B cell (primary cell): ENCODE data around the gene ILK. TPM values are rescaled to one million over a fixed set of nuclear protein-coding genes. Genes with fewer than 3 reads are reported as not detected.

Experiments used
- ATAC-seq: fragments of 200-7000 bp; cut with Tn5 transposase; one replicate; pipeline ENCODE4 v1.10.0; 2021; ENCODE audit warnings: low read depth, mild to moderate bottlenecking, moderate number of reproducible peaks, moderate library complexity
- CTCF ChIA-PET: fragments of 350-600 bp; sonication (Branson Sonifier 250); formaldehyde crosslinking; loops from one replicate; lab custom pipeline; 2021; ENCODE audit warnings: antibody characterized with exemption, inconsistent platforms; lab: Charles Lee
- POLR2A ChIA-PET: fragments of 350-600 bp; sonication (Branson Sonifier 250); formaldehyde crosslinking; loops from one replicate; lab custom pipeline; 2021; ENCODE audit warnings: antibody characterized with exemption; lab: Charles Lee
- DNase-seq: peaks from one replicate; pipeline ENCODE4 v3.0.0; 2013
- H2AFZ ChIP-seq: 2 replicates; pipeline ENCODE4 v1.6.1; 2012; ENCODE audit warnings: mild to moderate bottlenecking, low read depth, low read length; ENCODE audit not compliant: insufficient read depth, poor library complexity, severe bottlenecking
- H3K27ac ChIP-seq, 2 donors: 1 replicate in 1 of 2; 2 replicates in 1 of 2; pipeline ENCODE4 v1.5.1; 2012 to 2013; ENCODE audit warnings: low read length in 2 of 2, mild to moderate bottlenecking in 2 of 2, moderate library complexity in 1 of 2
- H3K27me3 ChIP-seq, 4 experiments: fragments of 200-600 bp in 1 of 4; sonication (generic) in 1 of 4; replicated peaks in 1 of 4; 1 replicate in 2 of 4; 2 replicates in 2 of 4; pipeline versions ENCODE4 v1.6.1 to v1.7.0; 2013 to 2016; ENCODE audit warnings: low read length in 3 of 4, mild to moderate bottlenecking in 2 of 4, mixed read lengths in 1 of 4, moderate library complexity in 1 of 4; ENCODE audit not compliant: insufficient read depth in 4 of 4, control insufficient read depth in 3 of 4; ENCODE audit errors: control extremely low read depth in 1 of 4
- H3K36me3 ChIP-seq, 2 experiments: replicated peaks in 1 of 2; 1 replicate in 1 of 2; 2 replicates in 1 of 2; pipeline versions ENCODE4 v1.6.1 to v1.7.1; 2013; ENCODE audit warnings: low read length in 1 of 2; ENCODE audit not compliant: insufficient read depth in 2 of 2, control insufficient read depth in 1 of 2; ENCODE audit errors: control extremely low read depth in 1 of 2, extremely low read depth in 1 of 2
- H3K4me1 ChIP-seq, 2 donors: fragments of 200-600 bp in 1 of 2; sonication (generic) in 1 of 2; 1 replicate in 1 of 2; 2 replicates in 1 of 2; pipeline versions ENCODE4 v1.5.1 to v1.6.1; 2013 to 2017; ENCODE audit warnings: low read length in 2 of 2; ENCODE audit not compliant: control insufficient read depth in 2 of 2, insufficient read depth in 2 of 2
- H3K4me2 ChIP-seq: replicated peaks from 2 replicates; pipeline ENCODE3; 2012; ENCODE audit warnings: mild to moderate bottlenecking, low read depth, low read length; ENCODE audit not compliant: poor library complexity, severe bottlenecking
- H3K4me3 ChIP-seq, 5 experiments: fragments of 200-600 bp in 1 of 5; sonication (generic) in 1 of 5; 1 replicate in 3 of 5; 2 replicates in 2 of 5; pipeline versions ENCODE4 v1.5.1 to v1.7.0; 2011 to 2016; ENCODE audit warnings: low read length in 4 of 5, mild to moderate bottlenecking in 4 of 5, low read depth in 2 of 5, control low read depth in 1 of 5, moderate library complexity in 1 of 5; ENCODE audit not compliant: insufficient read depth in 1 of 5; ENCODE audit errors: control extremely low read depth in 1 of 5, extremely low read depth in 1 of 5
- H3K79me2 ChIP-seq: fragments of 200-600 bp; sonication (generic); one replicate; pipeline ENCODE4 v1.6.0; 2016; ENCODE audit warnings: low read length; ENCODE audit not compliant: control insufficient read depth, insufficient read depth
- H3K9ac ChIP-seq: fragments of 200-600 bp; sonication (generic); 2 replicates; pipeline ENCODE4 v1.6.1; 2017; ENCODE audit warnings: mild to moderate bottlenecking, low read length, moderate library complexity
- H3K9me3 ChIP-seq, 3 donors: one replicate each; pipeline versions ENCODE4 v1.6.1 to v1.7.1; 2013; ENCODE audit warnings: low read length in 2 of 3; ENCODE audit not compliant: control insufficient read depth in 2 of 3, insufficient read depth in 1 of 3; ENCODE audit errors: control extremely low read depth in 1 of 3
- H4K20me1 ChIP-seq: 2 replicates; pipeline ENCODE4 v1.6.0; 2012; ENCODE audit warnings: mild to moderate bottlenecking, low read length; ENCODE audit not compliant: insufficient read depth, control insufficient read depth, poor library complexity, severe bottlenecking
- H3K27ac Mint-ChIP-seq: one replicate; pipeline ENCODE4 v1.8.0; 2021; ENCODE audit warnings: mixed read lengths
- H3K27me3 Mint-ChIP-seq: one replicate; pipeline ENCODE4 v1.8.0; 2021; ENCODE audit warnings: mixed read lengths
- H3K4me1 Mint-ChIP-seq: one replicate; pipeline ENCODE4 v1.8.0; 2021; ENCODE audit warnings: mixed read lengths
- H3K4me3 Mint-ChIP-seq: one replicate; pipeline ENCODE4 v1.8.0; 2021; ENCODE audit warnings: mixed read lengths
- H3K9me3 Mint-ChIP-seq: one replicate; pipeline ENCODE4 v1.8.0; 2022; ENCODE audit warnings: mixed read lengths; ENCODE audit not compliant: insufficient read depth
- CTCF ChIP-seq: fragments of 200-600 bp; IDR thresholded peaks from one replicate; pipeline ENCODE4 v1.8.0; 2022; ENCODE audit warnings: antibody characterized with exemption, mild to moderate bottlenecking
- EZH2 ChIP-seq: IDR thresholded peaks from 2 replicates; pipeline ENCODE4 v1.6.1; 2012; ENCODE audit warnings: borderline replicate concordance, low read depth, mild to moderate bottlenecking, moderate library complexity, low read length; ENCODE audit not compliant: insufficient read depth, poor library complexity, severe bottlenecking
- WGBS: methylation state at CpG from one replicate; pipeline ENCODE4 v1.1.5; 2013; ENCODE audit warnings: missing lambda C conversion rate; ENCODE audit not compliant: insufficient coverage; 5-methylcytosine and 5-hydroxymethylcytosine counted together
- intact Hi-C: fragments of 100-400 bp; cut with micrococcal nuclease; formaldehyde crosslinking; loops from one replicate; pipeline ENCODE4 v1.10.0; 2022
- polyA plus RNA-seq: library from polyadenylated mRNA; depleted of rRNA; stranded (reverse); fragments of >200 nt; gene quantifications from 2 replicates; pipeline ENCODE4 v1.2.3, GENCODE V29; 2012
- total RNA-seq, 2 donors: library from RNA; stranded (reverse); fragments of 120-200 nt in 1 of 2; gene quantifications; 1 replicate in 1 of 2; 2 replicates in 1 of 2; pipeline versions ENCODE4 v1.2.3 to v1.2.4, GENCODE V29; 2013 to 2022

Gene ILK
- total and polyA plus RNA-seq, 2 donors (not counting 1 experiment from before 2014, with no cell fraction given) = 88.5 to 131 TPM

GRCh38 chr11:6622261-6623171 is 18.9 kb downstream of the ILK start:
- POLR2A ChIA-PET = interaction anchor here (1.1 to 2.1 kb wide), 3 partner anchors 10 to 15 kb away, joined by 4 to 7 read pairs (median 6); partner anchors contain the start of gene TAF10
- no peaks in the 10 kb centered on the region for H3K27me3 Mint-ChIP-seq
- no peak overlapping the region for H2AFZ ChIP-seq
- H3K27ac Mint-ChIP-seq = no peak overlapping the region
- ATAC-seq (no peak), DNase-seq (no peak)
- H3K4me3 ChIP-seq = no peak overlapping the region
- no peak overlapping the region for H3K4me3 Mint-ChIP-seq
- CTCF ChIA-PET = interaction anchor here (0.9 to 2.3 kb wide), 5 partner anchors 10 to 134 kb away, joined by 3 to 12 read pairs (median 4); partner anchors contain the start of gene TAF10
- H3K9me3 ChIP-seq = no peaks in the 10 kb centered on the region
- H3K4me1 ChIP-seq = peaks cover 21 to 34% of the 10 kb centered on the region in 2 donors
- peaks cover 17% of the 10 kb centered on the region for H3K79me2 ChIP-seq
- no peak overlapping the region for H3K9ac ChIP-seq
- peaks cover 12% of the 10 kb centered on the region for H3K4me1 Mint-ChIP-seq
- TF ChIP-seq CTCF (no peak), EZH2 (no peak)
- no peaks in the 10 kb centered on the region for H3K9me3 Mint-ChIP-seq
- no peak overlapping the region for H3K4me2 ChIP-seq
- intact Hi-C loops = no loop called here
- no peaks in the 10 kb centered on the region for H3K27me3 ChIP-seq
- no peak overlapping the region for H3K27ac ChIP-seq
- H3K36me3 ChIP-seq = no peaks in the 10 kb centered on the region
- no peaks in the 10 kb centered on the region for H4K20me1 ChIP-seq
- WGBS = 87% methylated on average over 22 of the region's 24 CpGs
